Measurements from ENCODE around the gene POU2F3.

POU2F3 gene

DNA sequence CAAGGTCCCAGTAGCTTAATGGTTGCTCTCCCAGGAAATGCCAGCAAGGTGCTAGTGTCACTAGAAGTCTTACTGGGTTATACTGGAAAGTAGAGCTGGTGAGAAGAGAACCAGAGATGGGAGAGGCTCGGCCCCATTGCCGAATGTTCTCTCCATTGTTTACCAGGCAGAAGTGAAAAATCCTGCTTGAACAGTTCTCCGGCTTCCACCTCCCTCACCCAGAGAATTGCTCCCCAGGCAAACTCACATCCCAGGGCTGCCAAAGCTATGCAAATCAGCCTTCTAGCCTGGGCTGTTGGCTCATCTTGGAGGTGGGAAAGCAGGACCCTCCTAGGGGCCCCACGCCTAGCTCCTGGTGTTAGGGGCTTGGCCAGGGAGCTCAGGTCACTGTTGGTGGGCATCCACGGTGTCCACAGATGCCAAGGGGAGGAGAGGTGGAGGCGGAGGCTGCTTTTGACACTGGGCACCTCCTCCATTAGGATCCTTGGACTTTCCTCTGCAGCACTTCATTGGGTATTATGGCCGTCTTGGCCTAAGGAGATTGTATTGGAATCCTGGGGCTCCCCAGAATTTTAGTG lies 20.1 kb downstream of the POU2F3 start:
- Histone ChIP-seq H3K36me3 (ENCODE audit: control insufficient read depth, insufficient read depth, low read length) (no peaks in the 10 kb centered on the region), H3K27ac (ENCODE audit: low read depth, low read length) (no peak overlapping the region), H3K4me2 (ENCODE audit: low read length) (no peak overlapping the region), H2BK15ac (replicated peaks; ENCODE audit: low read depth) (no peak overlapping the region), H3K18ac (ENCODE audit: low read length) (no peak overlapping the region), H3K79me2 (ENCODE audit: control insufficient read depth, insufficient read depth, low read length) (no peaks in the 10 kb centered on the region), H3K79me1 (ENCODE audit: low read length) (no peaks in the 10 kb centered on the region), H4K8ac (ENCODE audit: low read depth, low read length) (no peak overlapping the region), H3K4me1 (ENCODE audit: control insufficient read depth, low read depth, low read length) (peaks cover 4% of the 10 kb centered on the region), H3K27me3 (ENCODE audit: insufficient read depth, low read length, poor library complexity) (no peaks in the 10 kb centered on the region), H3K4ac (ENCODE audit: low read depth, low read length) (no peak overlapping the region), H2AK5ac (ENCODE audit: low read length) (no peak overlapping the region), H2BK120ac (ENCODE audit: low read depth, low read length) (no peak overlapping the region), H3K23ac (ENCODE audit: low read length) (no peak overlapping the region), H3K4me3 (ENCODE audit: low read length) (no peak overlapping the region), H4K5ac (ENCODE audit: low read length) (no peak overlapping the region), H3K56ac (ENCODE audit: low read length) (no peak overlapping the region), H2BK5ac (ENCODE audit: low read length) (no peak overlapping the region), H3K9ac (ENCODE audit: low read length) (no peak overlapping the region)
- DNase-seq = no peak
- no CpG with 5 or more reads among the region's 7 CpGs for WGBS (ENCODE audit: extremely low coverage, insufficient coverage, low lambda C conversion rate)

DNA sequence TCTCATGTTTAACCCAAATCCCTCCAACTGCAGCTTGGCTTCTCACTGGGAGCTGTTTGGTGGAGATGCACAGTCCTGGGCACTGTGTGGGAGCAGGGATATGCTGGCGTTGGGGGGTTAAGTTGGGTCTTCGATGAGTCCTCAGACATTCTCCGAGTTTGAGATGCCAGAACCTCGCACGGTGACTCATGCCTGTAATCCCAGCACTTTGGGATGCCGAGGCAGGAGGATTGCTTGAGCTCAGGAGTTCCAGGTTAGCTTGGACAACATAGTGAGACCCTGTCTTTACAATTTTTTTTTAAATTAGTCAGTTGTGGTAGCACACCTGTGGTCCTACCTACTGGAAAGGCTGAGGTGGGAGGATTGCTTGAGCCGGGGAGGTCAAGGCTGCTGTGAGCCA lies 20.7 kb downstream of the POU2F3 start:
- Histone ChIP-seq H3K56ac (ENCODE audit: low read length) (no peak overlapping the region), H3K4ac (ENCODE audit: low read depth, low read length) (no peak overlapping the region), H3K27me3 (ENCODE audit: insufficient read depth, low read length, poor library complexity) (no peaks in the 10 kb centered on the region), H2AK5ac (ENCODE audit: low read length) (no peak overlapping the region), H3K27ac (ENCODE audit: low read depth, low read length) (no peak overlapping the region), H3K36me3 (ENCODE audit: control insufficient read depth, insufficient read depth, low read length) (no peaks in the 10 kb centered on the region), H2BK120ac (ENCODE audit: low read depth, low read length) (no peak overlapping the region), H3K23ac (ENCODE audit: low read length) (no peak overlapping the region), H2BK15ac (replicated peaks; ENCODE audit: low read depth) (no peak overlapping the region), H3K9ac (ENCODE audit: low read length) (no peak overlapping the region), H3K79me2 (ENCODE audit: control insufficient read depth, insufficient read depth, low read length) (no peaks in the 10 kb centered on the region), H3K4me3 (ENCODE audit: low read length) (no peak overlapping the region), H3K79me1 (ENCODE audit: low read length) (no peaks in the 10 kb centered on the region), H3K4me1 (ENCODE audit: control insufficient read depth, low read depth, low read length) (peaks cover 4% of the 10 kb centered on the region), H4K5ac (ENCODE audit: low read length) (no peak overlapping the region), H4K8ac (ENCODE audit: low read depth, low read length) (no peak overlapping the region), H3K4me2 (ENCODE audit: low read length) (no peak overlapping the region), H2BK5ac (ENCODE audit: low read length) (no peak overlapping the region), H3K18ac (ENCODE audit: low read length) (no peak overlapping the region)
- no CpG with 5 or more reads among the region's 7 CpGs for WGBS (ENCODE audit: extremely low coverage, insufficient coverage, low lambda C conversion rate)
- no peak for DNase-seq

DNA sequence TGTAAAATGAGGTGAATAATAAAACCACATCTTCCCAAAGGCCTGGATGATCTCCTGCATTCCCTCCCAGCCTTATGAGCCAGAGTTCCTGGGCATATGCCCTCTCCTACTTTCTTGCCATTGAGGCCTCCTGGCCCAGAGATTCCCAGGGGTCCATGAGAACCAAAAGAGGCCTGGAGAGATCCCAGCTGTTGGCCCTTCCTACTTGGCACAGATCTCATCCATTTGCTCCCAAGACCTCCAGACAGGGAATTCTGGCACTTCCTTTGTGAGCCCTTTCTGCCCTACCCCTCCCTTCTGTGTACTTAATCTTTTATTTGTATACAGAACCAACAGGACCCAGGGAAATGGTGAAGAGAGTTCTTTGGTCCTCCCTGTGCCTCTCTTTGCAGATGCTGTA lies 21.4 kb downstream of the POU2F3 start:
- Histone ChIP-seq H3K56ac (ENCODE audit: low read length) (no peak overlapping the region), H2BK120ac (ENCODE audit: low read depth, low read length) (no peak overlapping the region), H3K4me3 (ENCODE audit: low read length) (no peak overlapping the region), H3K36me3 (ENCODE audit: control insufficient read depth, insufficient read depth, low read length) (no peaks in the 10 kb centered on the region), H3K9ac (ENCODE audit: low read length) (no peak overlapping the region), H2BK5ac (ENCODE audit: low read length) (no peak overlapping the region), H3K4me2 (ENCODE audit: low read length) (no peak overlapping the region), H3K27me3 (ENCODE audit: insufficient read depth, low read length, poor library complexity) (no peaks in the 10 kb centered on the region), H3K27ac (ENCODE audit: low read depth, low read length) (no peak overlapping the region), H4K5ac (ENCODE audit: low read length) (no peak overlapping the region), H4K8ac (ENCODE audit: low read depth, low read length) (no peak overlapping the region), H3K79me1 (ENCODE audit: low read length) (no peaks in the 10 kb centered on the region), H3K18ac (ENCODE audit: low read length) (no peak overlapping the region), H2AK5ac (ENCODE audit: low read length) (no peak overlapping the region), H2BK15ac (replicated peaks; ENCODE audit: low read depth) (no peak overlapping the region), H3K4me1 (ENCODE audit: control insufficient read depth, low read depth, low read length) (no peaks in the 10 kb centered on the region), H3K79me2 (ENCODE audit: control insufficient read depth, insufficient read depth, low read length) (no peaks in the 10 kb centered on the region), H3K23ac (ENCODE audit: low read length) (no peak overlapping the region), H3K4ac (ENCODE audit: low read depth, low read length) (no peak overlapping the region)
- no peak for DNase-seq

DNA sequence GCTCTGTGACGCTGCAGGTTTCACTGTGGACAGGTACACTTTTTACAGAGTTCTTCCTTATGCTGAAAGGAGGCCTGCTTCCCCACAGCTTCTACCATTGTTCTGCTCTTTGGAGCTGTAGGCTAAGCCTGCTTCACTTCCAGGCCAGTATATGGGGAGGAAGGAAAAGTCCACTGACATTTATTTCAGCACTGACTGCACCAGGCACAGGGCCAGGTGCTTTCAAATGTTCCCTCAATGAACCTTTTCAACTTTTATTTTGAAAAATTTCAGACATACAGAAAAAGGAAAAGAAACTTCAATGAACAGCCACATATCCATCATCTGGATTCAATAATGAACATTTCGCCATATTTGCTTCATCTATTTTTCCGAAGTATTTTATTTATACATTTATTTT lies 22.0 kb downstream of the POU2F3 start:
- no peaks in the 10 kb centered on the region for H3K4me1 ChIP-seq (ENCODE audit: control insufficient read depth, low read depth, low read length)
- H2AK5ac ChIP-seq (ENCODE audit: low read length) = no peak overlapping the region
- no peak overlapping the region for H3K4me2 ChIP-seq (ENCODE audit: low read length)
- no peak overlapping the region for H3K4me3 ChIP-seq (ENCODE audit: low read length)
- no peak overlapping the region for H4K5ac ChIP-seq (ENCODE audit: low read length)
- no peaks in the 10 kb centered on the region for H3K36me3 ChIP-seq (ENCODE audit: control insufficient read depth, insufficient read depth, low read length)
- no peaks in the 10 kb centered on the region for H3K79me1 ChIP-seq (ENCODE audit: low read length)
- no peak overlapping the region for H3K9ac ChIP-seq (ENCODE audit: low read length)
- H2BK120ac ChIP-seq (ENCODE audit: low read depth, low read length) = no peak overlapping the region
- H3K18ac ChIP-seq (ENCODE audit: low read length) = no peak overlapping the region
- H3K4ac ChIP-seq (ENCODE audit: low read depth, low read length) = no peak overlapping the region
- H3K27ac ChIP-seq (ENCODE audit: low read depth, low read length) = no peak overlapping the region
- H4K8ac ChIP-seq (ENCODE audit: low read depth, low read length) = no peak overlapping the region
- H3K23ac ChIP-seq (ENCODE audit: low read length) = no peak overlapping the region
- H2BK5ac ChIP-seq (ENCODE audit: low read length) = no peak overlapping the region
- no peaks in the 10 kb centered on the region for H3K79me2 ChIP-seq (ENCODE audit: control insufficient read depth, insufficient read depth, low read length)
- no peaks in the 10 kb centered on the region for H3K27me3 ChIP-seq (ENCODE audit: insufficient read depth, low read length, poor library complexity)
- no peak overlapping the region for H3K56ac ChIP-seq (ENCODE audit: low read length)
- WGBS (ENCODE audit: extremely low coverage, insufficient coverage, low lambda C conversion rate) = 100% methylated on average over 2 of the region's 3 CpGs
- DNase-seq = no peak
- H2BK15ac ChIP-seq (replicated peaks; ENCODE audit: low read depth) = no peak overlapping the region

DNA sequence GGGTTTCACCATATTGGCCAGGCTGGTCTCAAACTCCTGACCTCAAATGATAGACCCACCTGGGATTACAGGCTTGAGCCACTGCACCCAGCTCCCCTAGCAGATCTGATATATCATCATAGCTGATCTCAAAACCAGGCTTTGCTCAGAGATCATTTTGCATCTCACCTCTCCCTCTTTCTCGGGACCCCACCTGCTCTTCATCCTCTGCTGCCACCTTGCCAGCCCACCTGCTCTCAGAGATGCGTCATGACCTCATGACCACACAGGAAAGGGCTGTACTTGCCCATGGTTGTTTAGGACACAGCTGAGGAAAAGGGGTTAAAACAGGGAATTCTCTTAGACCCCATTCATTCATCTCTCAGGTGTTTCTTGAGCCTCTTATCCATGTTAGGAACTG lies 27.4 kb downstream of the POU2F3 start:
- H3K36me3 ChIP-seq (ENCODE audit: control insufficient read depth, insufficient read depth, low read length) = no peaks in the 10 kb centered on the region

DNA sequence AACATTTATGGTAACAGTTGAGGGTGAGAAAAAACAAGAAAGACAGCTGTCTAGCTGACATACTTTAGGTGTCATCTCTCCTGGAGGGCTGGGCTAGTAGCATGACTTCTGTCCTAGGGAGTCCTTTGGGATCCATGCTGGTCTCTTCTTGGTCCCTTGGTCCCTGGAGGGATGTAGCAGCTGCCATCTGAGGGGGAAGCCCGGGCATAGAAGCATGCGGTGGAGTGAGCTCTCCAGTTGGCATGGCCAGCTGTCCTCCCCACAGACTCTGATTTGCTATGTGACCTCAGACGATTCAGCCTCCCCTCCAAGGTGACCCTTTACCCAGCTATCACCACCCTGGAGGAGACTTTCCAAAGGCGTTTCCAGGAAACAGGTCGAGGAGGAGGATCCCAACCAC lies 28.7 kb downstream of the POU2F3 start:
- no peak overlapping the region for H2BK15ac ChIP-seq (replicated peaks; ENCODE audit: low read depth)
- H3K79me2 ChIP-seq (ENCODE audit: control insufficient read depth, insufficient read depth, low read length) = no peaks in the 10 kb centered on the region
- H4K8ac ChIP-seq (ENCODE audit: low read depth, low read length) = no peak overlapping the region
- no peaks in the 10 kb centered on the region for H3K79me1 ChIP-seq (ENCODE audit: low read length)
- H4K5ac ChIP-seq (ENCODE audit: low read length) = no peak overlapping the region
- WGBS (ENCODE audit: extremely low coverage, insufficient coverage, low lambda C conversion rate) = no CpG with 5 or more reads among the region's 5 CpGs
- H2BK120ac ChIP-seq (ENCODE audit: low read depth, low read length) = no peak overlapping the region
- no peak overlapping the region for H3K18ac ChIP-seq (ENCODE audit: low read length)
- H3K27ac ChIP-seq (ENCODE audit: low read depth, low read length) = no peak overlapping the region
- DNase-seq = no peak
- H3K56ac ChIP-seq (ENCODE audit: low read length) = no peak overlapping the region
- no peaks in the 10 kb centered on the region for H3K4me1 ChIP-seq (ENCODE audit: control insufficient read depth, low read depth, low read length)
- no peak overlapping the region for H3K4me2 ChIP-seq (ENCODE audit: low read length)
- no peak overlapping the region for H2AK5ac ChIP-seq (ENCODE audit: low read length)
- H3K4me3 ChIP-seq (ENCODE audit: low read length) = no peak overlapping the region
- H2BK5ac ChIP-seq (ENCODE audit: low read length) = no peak overlapping the region
- H3K23ac ChIP-seq (ENCODE audit: low read length) = no peak overlapping the region
- no peak overlapping the region for H3K9ac ChIP-seq (ENCODE audit: low read length)
- H3K4ac ChIP-seq (ENCODE audit: low read depth, low read length) = no peak overlapping the region
- no peaks in the 10 kb centered on the region for H3K36me3 ChIP-seq (ENCODE audit: control insufficient read depth, insufficient read depth, low read length)
- no peaks in the 10 kb centered on the region for H3K27me3 ChIP-seq (ENCODE audit: insufficient read depth, low read length, poor library complexity)

More for the DNA sequence above, 27.4 kb downstream of the POU2F3 start:
- Histone ChIP-seq H3K27ac (ENCODE audit: low read depth, low read length) (no peak overlapping the region), H3K4ac (ENCODE audit: low read depth, low read length) (no peak overlapping the region), H4K5ac (ENCODE audit: low read length) (no peak overlapping the region), H3K23ac (ENCODE audit: low read length) (no peak overlapping the region), H2AK5ac (ENCODE audit: low read length) (no peak overlapping the region), H3K4me3 (ENCODE audit: low read length) (no peak overlapping the region), H2BK5ac (ENCODE audit: low read length) (no peak overlapping the region), H3K9ac (ENCODE audit: low read length) (no peak overlapping the region), H2BK120ac (ENCODE audit: low read depth, low read length) (no peak overlapping the region), H3K56ac (ENCODE audit: low read length) (no peak overlapping the region), H3K79me1 (ENCODE audit: low read length) (no peaks in the 10 kb centered on the region), H3K27me3 (ENCODE audit: insufficient read depth, low read length, poor library complexity) (no peaks in the 10 kb centered on the region), H2BK15ac (replicated peaks; ENCODE audit: low read depth) (no peak overlapping the region), H3K4me1 (ENCODE audit: control insufficient read depth, low read depth, low read length) (no peaks in the 10 kb centered on the region), H3K4me2 (ENCODE audit: low read length) (no peak overlapping the region), H3K18ac (ENCODE audit: low read length) (no peak overlapping the region), H3K79me2 (ENCODE audit: control insufficient read depth, insufficient read depth, low read length) (no peaks in the 10 kb centered on the region), H4K8ac (ENCODE audit: low read depth, low read length) (no peak overlapping the region)
- no CpG with 5 or more reads among the region's 2 CpGs for WGBS (ENCODE audit: extremely low coverage, insufficient coverage, low lambda C conversion rate)
- DNase-seq = no peak

Data from mesendoderm (in vitro differentiated cells).